GM12878 (cell line): ENCODE results near the gene SF3B2. TPM values are rescaled to one million over a fixed set of nuclear protein-coding genes. Genes with fewer than 3 reads are reported as not detected.

Source experiments
- BACH1 ChIP-seq: fragments of 450-650 bp; IDR thresholded peaks from 2 replicates; pipeline ENCODE4 v1.6.1; 2017; ENCODE audit warnings: mild to moderate bottlenecking, borderline replicate concordance
- ESRRA ChIP-seq: IDR thresholded peaks from 2 replicates; pipeline ENCODE4 v1.6.1; 2012; ENCODE audit warnings: mild to moderate bottlenecking, low read length, improper control_type of control experiment
- ETV6 ChIP-seq, 2 experiments: fragments of 450-650 bp in 1 of 2; IDR thresholded peaks in 1 of 2; conservative IDR thresholded peaks in 1 of 2; 2 replicates each; pipeline ENCODE4 v1.6.1; 2014; ENCODE audit warnings: antibody characterized with exemption in 1 of 2, borderline replicate concordance in 1 of 2, low read depth in 1 of 2, mild to moderate bottlenecking in 1 of 2, moderate library complexity in 1 of 2
- HDAC6 ChIP-seq: fragments of 200-600 bp; sonication (generic); IDR thresholded peaks from one replicate; pipeline ENCODE4 v1.8.0; 2017; ENCODE audit warnings: antibody characterized with exemption; ENCODE audit not compliant: unreplicated experiment
- IKZF1 ChIP-seq: fragments of 450-650 bp; conservative IDR thresholded peaks from 2 replicates; pipeline ENCODE4 v1.6.1; 2017; ENCODE audit warnings: antibody characterized with exemption, mild to moderate bottlenecking
- KDM1A ChIP-seq: fragments of 200-600 bp; sonication (generic); IDR thresholded peaks from 2 replicates; pipeline ENCODE4 v1.6.1; 2016; ENCODE audit warnings: borderline replicate concordance
- NFYA ChIP-seq: IDR thresholded peaks from 2 replicates; pipeline ENCODE4 v1.6.1; 2011; ENCODE audit warnings: low read depth, mild to moderate bottlenecking, low read length, improper control_type of control experiment, borderline replicate concordance
- RELA ChIP-seq: fragments of 450-650 bp; IDR thresholded peaks from 2 replicates; pipeline ENCODE4 v1.8.0; 2014; ENCODE audit warnings: borderline replicate concordance; ENCODE audit not compliant: partially characterized antibody
- SIX5 ChIP-seq: IDR thresholded peaks from 2 replicates; pipeline ENCODE4 v1.6.1; 2011; ENCODE audit warnings: mild to moderate bottlenecking, low read depth, low read length, moderate library complexity; ENCODE audit not compliant: severe bottlenecking
- SMC3 ChIP-seq: IDR thresholded peaks from 2 replicates; pipeline ENCODE4 v1.6.1; 2011; ENCODE audit warnings: low read length, improper control_type of control experiment, borderline replicate concordance
- polyA plus RNA-seq, 11 experiments: library from polyadenylated mRNA; depleted of rRNA in 4 of 11; unstranded in 6 of 11; stranded (reverse) in 5 of 11; fragments of >200 nt; fragmentation: Nextera tagmentation in 4 of 11; fragmentation: Illumina TruSeq in 1 of 11; extraction: Ambion mirVana in 4 of 11; extraction: Trizol in 1 of 11; gene quantifications; 1 replicate in 1 of 11; 2 replicates in 10 of 11; pipeline versions ENCODE4 v1.2.1 to v1.2.3, GENCODE V29; 2011 to 2016; ENCODE audit warnings: inconsistent platforms in 2 of 11, missing spikeins in 2 of 11, low read depth in 1 of 11
- total RNA-seq, 4 experiments: library from RNA; depleted of rRNA in 3 of 4; stranded (reverse); fragments of >200 nt in 3 of 4; fragmentation: Illumina TruSeq in 1 of 4; extraction: Trizol in 1 of 4; gene quantifications; 2 replicates each; pipeline versions ENCODE4 v1.2.1 to v1.2.3, GENCODE V29; 2013 to 2021
- TF ChIP-seq, protein P1 (sequence below): fragments of 450-650 bp; formaldehyde crosslinking; IDR thresholded peaks from 2 replicates; pipeline ENCODE4 v1.5.0; 2022; ENCODE audit warnings: mild to moderate bottlenecking, missing genetic modification characterization
- TF ChIP-seq, protein P2 (sequence below): fragments of 150-350 bp; IDR thresholded peaks from 2 replicates; pipeline ENCODE4 v1.6.1; 2014; ENCODE audit warnings: mild to moderate bottlenecking, low read depth, low read length
- TF ChIP-seq, protein P3 (sequence below): IDR thresholded peaks from 2 replicates; pipeline ENCODE4 v1.6.1; 2011; ENCODE audit warnings: mild to moderate bottlenecking, low read depth, low read length, moderate library complexity; ENCODE audit not compliant: insufficient replicate concordance
- TF ChIP-seq, protein P4 (sequence below): IDR thresholded peaks from 2 replicates; pipeline ENCODE4 v1.6.1; 2012; ENCODE audit warnings: low read length, inconsistent platforms
- TF ChIP-seq, protein P5 (sequence below): IDR thresholded peaks from 2 replicates; pipeline ENCODE4 v1.6.1; 2011; ENCODE audit warnings: low read depth, low read length, improper control_type of control experiment, borderline replicate concordance
- TF ChIP-seq, protein P6 (sequence below): fragments of 450-650 bp; IDR thresholded peaks from 2 replicates; pipeline ENCODE4 v1.6.1; 2016; ENCODE audit warnings: mild to moderate bottlenecking

SF3B2 gene
- total and polyA plus RNA-seq, 10 of the 15 experiments (the other 5 are each of a cell fraction or from before 2014, with no cell fraction given) = 56.3 to 245 (median 144) TPM

DNA sequence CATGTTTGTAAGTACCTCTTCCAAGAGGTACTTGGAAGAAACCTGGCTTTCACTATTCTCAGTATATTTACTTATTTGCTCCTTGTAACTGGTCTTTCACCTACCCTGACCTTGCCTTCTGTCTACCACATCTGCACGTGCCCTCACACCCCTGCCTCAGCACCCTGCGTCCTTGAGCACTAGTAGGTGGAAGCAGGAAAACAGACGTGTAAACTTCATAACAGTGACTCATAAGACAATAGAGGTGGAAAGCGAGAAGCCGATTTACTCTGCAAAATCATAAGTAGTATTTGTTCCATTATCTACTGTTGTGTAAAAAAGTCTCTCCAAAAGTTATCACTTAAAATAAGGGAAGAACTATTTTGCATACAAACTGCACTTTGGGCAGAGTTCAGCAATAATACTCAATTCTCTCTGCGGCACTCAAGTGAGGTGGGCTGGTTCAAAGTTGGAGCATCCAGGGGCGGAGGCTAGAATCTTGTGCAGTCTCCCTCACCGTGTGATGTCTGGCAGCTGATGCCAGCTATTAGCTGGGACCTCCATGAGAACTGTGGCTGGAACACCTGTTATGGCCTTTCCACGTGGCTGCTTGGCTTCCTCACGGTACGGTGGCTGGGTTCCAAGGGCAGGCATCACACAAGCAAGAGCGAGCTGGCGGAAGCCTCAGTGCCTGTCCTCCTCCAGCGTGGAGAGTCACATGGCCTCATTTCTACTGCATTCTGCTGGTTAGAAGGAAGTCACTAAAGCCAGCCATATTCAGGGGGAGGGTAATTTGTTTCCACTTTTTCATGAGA is 48.3 kb downstream of the SF3B2 start (continued):
- TF ChIP-seq, protein P1, sequence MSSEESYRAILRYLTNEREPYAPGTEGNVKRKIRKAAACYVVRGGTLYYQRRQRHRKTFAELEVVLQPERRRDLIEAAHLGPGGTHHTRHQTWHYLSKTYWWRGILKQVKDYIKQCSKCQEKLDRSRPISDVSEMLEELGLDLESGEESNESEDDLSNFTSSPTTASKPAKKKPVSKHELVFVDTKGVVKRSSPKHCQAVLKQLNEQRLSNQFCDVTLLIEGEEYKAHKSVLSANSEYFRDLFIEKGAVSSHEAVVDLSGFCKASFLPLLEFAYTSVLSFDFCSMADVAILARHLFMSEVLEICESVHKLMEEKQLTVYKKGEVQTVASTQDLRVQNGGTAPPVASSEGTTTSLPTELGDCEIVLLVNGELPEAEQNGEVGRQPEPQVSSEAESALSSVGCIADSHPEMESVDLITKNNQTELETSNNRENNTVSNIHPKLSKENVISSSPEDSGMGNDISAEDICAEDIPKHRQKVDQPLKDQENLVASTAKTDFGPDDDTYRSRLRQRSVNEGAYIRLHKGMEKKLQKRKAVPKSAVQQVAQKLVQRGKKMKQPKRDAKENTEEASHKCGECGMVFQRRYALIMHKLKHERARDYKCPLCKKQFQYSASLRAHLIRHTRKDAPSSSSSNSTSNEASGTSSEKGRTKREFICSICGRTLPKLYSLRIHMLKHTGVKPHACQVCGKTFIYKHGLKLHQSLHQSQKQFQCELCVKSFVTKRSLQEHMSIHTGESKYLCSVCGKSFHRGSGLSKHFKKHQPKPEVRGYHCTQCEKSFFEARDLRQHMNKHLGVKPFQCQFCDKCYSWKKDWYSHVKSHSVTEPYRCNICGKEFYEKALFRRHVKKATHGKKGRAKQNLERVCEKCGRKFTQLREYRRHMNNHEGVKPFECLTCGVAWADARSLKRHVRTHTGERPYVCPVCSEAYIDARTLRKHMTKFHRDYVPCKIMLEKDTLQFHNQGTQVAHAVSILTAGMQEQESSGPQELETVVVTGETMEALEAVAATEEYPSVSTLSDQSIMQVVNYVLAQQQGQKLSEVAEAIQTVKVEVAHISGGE = no peak
- TF ChIP-seq IKZF1 (peak; percentile 10; the same call in 1 of the 2 replicates), ETV6 (conservative IDR thresholded peaks at IDR 0.05 in 1 of 2, IDR thresholded peaks at IDR 0.05 in 1 of 2; ENCODE audit: borderline replicate concordance in 1 of 2, low read depth in 1 of 2) (no peak), ESRRA (no peak), NFYA (no peak), BACH1 (no peak), HDAC6 (no peak), KDM1A (no peak), SIX5 (no peak), SMC3 (no peak), RELA (no peak)
- TF ChIP-seq, protein P2, sequence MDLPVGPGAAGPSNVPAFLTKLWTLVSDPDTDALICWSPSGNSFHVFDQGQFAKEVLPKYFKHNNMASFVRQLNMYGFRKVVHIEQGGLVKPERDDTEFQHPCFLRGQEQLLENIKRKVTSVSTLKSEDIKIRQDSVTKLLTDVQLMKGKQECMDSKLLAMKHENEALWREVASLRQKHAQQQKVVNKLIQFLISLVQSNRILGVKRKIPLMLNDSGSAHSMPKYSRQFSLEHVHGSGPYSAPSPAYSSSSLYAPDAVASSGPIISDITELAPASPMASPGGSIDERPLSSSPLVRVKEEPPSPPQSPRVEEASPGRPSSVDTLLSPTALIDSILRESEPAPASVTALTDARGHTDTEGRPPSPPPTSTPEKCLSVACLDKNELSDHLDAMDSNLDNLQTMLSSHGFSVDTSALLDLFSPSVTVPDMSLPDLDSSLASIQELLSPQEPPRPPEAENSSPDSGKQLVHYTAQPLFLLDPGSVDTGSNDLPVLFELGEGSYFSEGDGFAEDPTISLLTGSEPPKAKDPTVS = no peak
- TF ChIP-seq, protein P3, sequence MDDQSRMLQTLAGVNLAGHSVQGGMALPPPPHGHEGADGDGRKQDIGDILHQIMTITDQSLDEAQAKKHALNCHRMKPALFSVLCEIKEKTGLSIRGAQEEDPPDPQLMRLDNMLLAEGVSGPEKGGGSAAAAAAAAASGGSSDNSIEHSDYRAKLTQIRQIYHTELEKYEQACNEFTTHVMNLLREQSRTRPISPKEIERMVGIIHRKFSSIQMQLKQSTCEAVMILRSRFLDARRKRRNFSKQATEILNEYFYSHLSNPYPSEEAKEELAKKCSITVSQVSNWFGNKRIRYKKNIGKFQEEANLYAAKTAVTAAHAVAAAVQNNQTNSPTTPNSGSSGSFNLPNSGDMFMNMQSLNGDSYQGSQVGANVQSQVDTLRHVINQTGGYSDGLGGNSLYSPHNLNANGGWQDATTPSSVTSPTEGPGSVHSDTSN = no peak
- TF ChIP-seq, protein P4, sequence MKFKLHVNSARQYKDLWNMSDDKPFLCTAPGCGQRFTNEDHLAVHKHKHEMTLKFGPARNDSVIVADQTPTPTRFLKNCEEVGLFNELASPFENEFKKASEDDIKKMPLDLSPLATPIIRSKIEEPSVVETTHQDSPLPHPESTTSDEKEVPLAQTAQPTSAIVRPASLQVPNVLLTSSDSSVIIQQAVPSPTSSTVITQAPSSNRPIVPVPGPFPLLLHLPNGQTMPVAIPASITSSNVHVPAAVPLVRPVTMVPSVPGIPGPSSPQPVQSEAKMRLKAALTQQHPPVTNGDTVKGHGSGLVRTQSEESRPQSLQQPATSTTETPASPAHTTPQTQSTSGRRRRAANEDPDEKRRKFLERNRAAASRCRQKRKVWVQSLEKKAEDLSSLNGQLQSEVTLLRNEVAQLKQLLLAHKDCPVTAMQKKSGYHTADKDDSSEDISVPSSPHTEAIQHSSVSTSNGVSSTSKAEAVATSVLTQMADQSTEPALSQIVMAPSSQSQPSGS = no peak
- TF ChIP-seq, protein P5, sequence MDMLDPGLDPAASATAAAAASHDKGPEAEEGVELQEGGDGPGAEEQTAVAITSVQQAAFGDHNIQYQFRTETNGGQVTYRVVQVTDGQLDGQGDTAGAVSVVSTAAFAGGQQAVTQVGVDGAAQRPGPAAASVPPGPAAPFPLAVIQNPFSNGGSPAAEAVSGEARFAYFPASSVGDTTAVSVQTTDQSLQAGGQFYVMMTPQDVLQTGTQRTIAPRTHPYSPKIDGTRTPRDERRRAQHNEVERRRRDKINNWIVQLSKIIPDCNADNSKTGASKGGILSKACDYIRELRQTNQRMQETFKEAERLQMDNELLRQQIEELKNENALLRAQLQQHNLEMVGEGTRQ = peak; percentile 39; the same call in 1 of the 2 replicates
- TF ChIP-seq, protein P6, sequence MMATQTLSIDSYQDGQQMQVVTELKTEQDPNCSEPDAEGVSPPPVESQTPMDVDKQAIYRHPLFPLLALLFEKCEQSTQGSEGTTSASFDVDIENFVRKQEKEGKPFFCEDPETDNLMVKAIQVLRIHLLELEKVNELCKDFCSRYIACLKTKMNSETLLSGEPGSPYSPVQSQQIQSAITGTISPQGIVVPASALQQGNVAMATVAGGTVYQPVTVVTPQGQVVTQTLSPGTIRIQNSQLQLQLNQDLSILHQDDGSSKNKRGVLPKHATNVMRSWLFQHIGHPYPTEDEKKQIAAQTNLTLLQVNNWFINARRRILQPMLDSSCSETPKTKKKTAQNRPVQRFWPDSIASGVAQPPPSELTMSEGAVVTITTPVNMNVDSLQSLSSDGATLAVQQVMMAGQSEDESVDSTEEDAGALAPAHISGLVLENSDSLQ = no peak
